NCI-H446 (cell line): ENCODE measurements around the gene MLXIP.

ENCODE experiments used
- DNase-seq, 2 experiments: peaks; one replicate each; lab custom pipeline; 2025; lab: John Stamatoyannopoulos, UW

MLXIP gene

GRCh38 chr12:122185494-122186082, 107.0 kb downstream of the MLXIP start:
- no peak for DNase-seq

- no peak for DNase-seq
These were observed 108.9 kb downstream of the MLXIP start for GRCh38 chr12:122187466-122187865.

- DNase-seq: no peak
These were observed 111.3 kb downstream of the MLXIP start for GRCh38 chr12:122189626-122190475.

- peak; percentile 10 to 45 for DNase-seq
These were observed 112.5 kb downstream of the MLXIP start for GRCh38 chr12:122190842-122191668.

GRCh38 chr12:122192441-122192840, 113.9 kb downstream of the MLXIP start:
- no peak for DNase-seq

- DNase-seq: no peak
These were observed 116.2 kb downstream of the MLXIP start for GRCh38 chr12:122194804-122195203.

- DNase-seq: no peak
These were observed 116.8 kb downstream of the MLXIP start for GRCh38 chr12:122195405-122195804.
